ENCODE measurements around the gene ERCC2. TPM values are rescaled to one million over a fixed set of nuclear protein-coding genes. Genes with fewer than 3 reads are reported as not detected.

ERCC2 gene
- total RNA-seq, 2 donors from 2014 or later = 20.5 to 31.8 TPM

GRCh38 chr19:45407091-45407375 lies 36.7 kb upstream of the ERCC2 start:
- 1% methylated on average over 10 of the region's 10 CpGs for WGBS
- DNase-seq (ENCODE audit: low spot score) = no peak
- no peak for TF ChIP-seq POLR2A (IDR thresholded peaks at IDR 0.05)
- no peak for TF ChIP-seq CTCF (IDR thresholded peaks at IDR 0.05)
- no peak for TF ChIP-seq POLR2AphosphoS5 (IDR thresholded peaks at IDR 0.05)
- Histone ChIP-seq H3K36me3 (no peaks in the 10 kb centered on the region), H3K4me3 (peak overlapping the region; percentile 53 to 60), H3K4me1 (replicated peaks) (peaks cover 9% of the 10 kb centered on the region), H3K9me3 (no peaks in the 10 kb centered on the region), H3K27me3 (replicated peaks; ENCODE audit: insufficient read depth) (no peaks in the 10 kb centered on the region), H3K27ac (no peak overlapping the region)
- intact Hi-C loops (cut with DNase I) = no loop called here

GRCh38 chr19:45406226-45407090 lies 36.1 kb upstream of the ERCC2 start, which contains the start of gene POLR1G:
POLR1G (plus strand) TSS chr19:45406644; CDS start chr19:45406697, 53 bp downstream.
- H3K4me1 ChIP-seq (replicated peaks) = peaks cover 9% of the 10 kb centered on the region
- H3K36me3 ChIP-seq = no peaks in the 10 kb centered on the region
- intact Hi-C loops (cut with DNase I) = no loop called here
- DNase-seq (ENCODE audit: low spot score) = peak; percentile 75
- peak; percentile 4 for TF ChIP-seq POLR2A (IDR thresholded peaks at IDR 0.05)
- TF ChIP-seq POLR2AphosphoS5 (IDR thresholded peaks at IDR 0.05) = peak; percentile 83
- peak in 2 of 4 experiments; percentile 26 to 48 for TF ChIP-seq CTCF (IDR thresholded peaks at IDR 0.05)
- peak within 1 kb of the TSS; percentile 90 to 96 for H3K27ac ChIP-seq
- H3K9me3 ChIP-seq = no peaks in the 10 kb centered on the region
- H3K27me3 ChIP-seq (replicated peaks; ENCODE audit: insufficient read depth) = no peaks in the 10 kb centered on the region
- H3K4me3 ChIP-seq = peak within 1 kb of the TSS; percentile 53 to 60
- under 1% methylated on average over 51 of the region's 51 CpGs for whole genome bisulfite sequencing

DNA sequence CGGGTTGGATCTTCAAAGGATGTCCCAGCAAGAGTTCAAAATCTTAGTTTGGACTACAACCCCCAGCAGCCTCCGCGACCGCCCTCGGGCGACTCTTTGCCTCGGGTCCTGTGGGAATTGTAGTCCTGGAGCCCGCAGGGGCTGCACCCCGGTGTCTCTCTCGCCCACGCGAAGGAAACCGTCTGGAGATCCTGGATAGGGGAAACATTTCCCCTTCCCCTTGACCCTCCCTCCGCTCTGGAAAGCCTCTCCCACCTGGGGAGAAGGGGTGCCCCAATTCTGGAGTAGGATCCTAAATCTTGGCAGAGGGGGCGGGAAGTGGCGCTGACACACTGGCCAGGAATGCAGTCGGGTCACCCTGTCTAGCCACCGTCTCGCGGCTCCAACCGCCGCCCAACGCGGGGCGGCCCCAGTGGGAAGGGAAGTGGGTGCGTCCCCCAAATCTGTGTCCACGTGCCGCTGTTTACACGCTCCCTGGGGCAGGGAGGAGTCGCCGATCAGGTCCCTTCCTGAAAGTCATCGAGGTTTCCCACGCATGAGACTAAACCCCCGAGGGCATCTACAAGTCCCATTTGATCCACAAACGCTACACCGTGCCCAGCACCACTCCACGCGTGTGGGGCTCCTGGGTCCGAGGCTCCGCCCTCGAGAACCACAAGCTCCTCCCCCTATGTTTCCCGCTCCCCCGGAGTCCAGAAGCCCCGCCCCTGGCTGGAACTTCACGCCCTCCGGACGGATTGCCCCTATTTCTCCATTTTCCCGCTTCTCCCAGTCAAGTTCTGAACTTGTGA lies 35.3 kb upstream of the ERCC2 start:
- Histone ChIP-seq H3K36me3 (no peaks in the 10 kb centered on the region), H3K27ac (peak overlapping the region; percentile 90 to 96), H3K4me1 (replicated peaks) (peaks cover 9% of the 10 kb centered on the region), H3K4me3 (peak overlapping the region; percentile 53 to 60), H3K9me3 (no peaks in the 10 kb centered on the region), H3K27me3 (replicated peaks; ENCODE audit: insufficient read depth) (no peaks in the 10 kb centered on the region)
- under 1% methylated on average over 47 of the region's 48 CpGs for WGBS
- peak; percentile 92 for DNase-seq (ENCODE audit: low spot score)
- intact Hi-C loops (cut with DNase I) = no loop called here
- peak; percentile 17 for TF ChIP-seq POLR2A (IDR thresholded peaks at IDR 0.05)
- TF ChIP-seq POLR2AphosphoS5 (IDR thresholded peaks at IDR 0.05) = peak; percentile 70
- no peak for TF ChIP-seq CTCF (IDR thresholded peaks at IDR 0.05)

DNA sequence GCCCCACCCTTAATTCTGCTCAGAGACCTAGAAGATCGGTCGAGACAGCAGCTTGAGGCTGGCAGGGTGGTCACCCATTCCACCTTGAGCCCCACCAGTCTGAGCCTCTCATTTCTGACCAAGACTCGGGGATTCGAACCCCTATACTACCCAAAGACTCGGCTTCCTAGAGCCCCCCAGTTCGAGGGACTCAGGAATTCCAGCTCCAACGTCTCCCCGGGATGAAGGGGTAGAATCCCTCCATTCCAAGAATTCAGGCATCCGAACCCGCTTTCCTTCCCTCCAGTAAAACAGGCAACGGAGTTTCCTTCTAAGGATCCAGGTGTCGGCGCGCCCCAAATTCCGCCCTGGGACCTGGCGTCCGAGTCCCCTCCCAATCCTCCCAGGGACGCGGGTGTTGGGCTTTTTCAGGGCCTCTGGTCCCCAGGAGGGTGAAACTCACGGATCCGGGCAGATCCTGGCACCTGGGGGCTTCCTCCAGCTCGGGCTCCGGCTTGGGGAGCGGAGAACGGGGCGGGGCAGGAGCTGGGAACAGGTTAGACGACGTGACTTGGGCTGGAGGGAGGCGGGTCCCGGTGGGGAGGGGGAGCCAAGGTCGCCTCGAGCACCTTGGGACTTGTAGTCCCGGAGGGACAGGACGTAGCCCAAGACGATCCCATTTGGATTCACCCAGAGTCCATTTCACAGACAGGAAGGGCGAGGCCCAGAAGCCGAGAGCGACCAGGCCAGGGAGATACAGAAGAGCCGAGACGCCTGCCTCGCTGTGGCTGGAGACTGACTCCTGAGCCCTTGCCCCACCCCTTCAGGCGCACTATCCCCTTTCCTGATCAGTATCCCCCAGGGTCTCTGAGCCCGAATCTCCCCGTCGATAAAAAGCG lies 34.4 kb upstream of the ERCC2 start, which contains the start of gene PPP1R13L:
PPP1R13L (minus strand) TSS at position 513 of the 878 bp plus-strand sequence. CDS start 6,751 bp downstream, outside the sequence.
- intact Hi-C loops (cut with DNase I) = no loop called here
- no peaks in the 10 kb centered on the region for H3K36me3 ChIP-seq
- peaks cover 9% of the 10 kb centered on the region for H3K4me1 ChIP-seq (replicated peaks)
- peak within 1 kb of the TSS; percentile 90 to 96 for H3K27ac ChIP-seq
- DNase-seq (ENCODE audit: low spot score) = peak; percentile 96
- 3% methylated on average over 42 of the region's 46 CpGs for WGBS
- no peaks in the 10 kb centered on the region for H3K27me3 ChIP-seq (replicated peaks; ENCODE audit: insufficient read depth)
- peak within 1 kb of the TSS; percentile 53 to 60 for H3K4me3 ChIP-seq
- TF ChIP-seq CTCF (IDR thresholded peaks at IDR 0.05) (no peak), POLR2A (IDR thresholded peaks at IDR 0.05) (peak; percentile 93), POLR2AphosphoS5 (IDR thresholded peaks at IDR 0.05) (peak; percentile 84)
- H3K9me3 ChIP-seq = no peaks in the 10 kb centered on the region
